Sigmoid colon (tissue), 4 donors: Measurements from ENCODE around the gene PTPRT.

ENCODE experiments used
- POLR2A ChIP-seq, 2 donors: fragments of 450-650 bp; IDR thresholded peaks; one replicate each; pipeline ENCODE4 v1.6.1; 2016; ENCODE audit warnings: antibody characterized with exemption in 2 of 2, mild to moderate bottlenecking in 2 of 2, moderate library complexity in 2 of 2
- POLR2AphosphoS5 ChIP-seq, 4 donors: sonication (generic); formaldehyde crosslinking; IDR thresholded peaks; one replicate each; pipeline ENCODE4 v1.6.1; 2017; ENCODE audit warnings: antibody characterized with exemption in 4 of 4
- TF ChIP-seq, protein P1 (sequence below), 4 experiments: fragments of 450-650 bp in 3 of 4; fragments of 200-600 bp in 1 of 4; IDR thresholded peaks; one replicate each; pipeline ENCODE4 v1.5.1; 2016 to 2019; ENCODE audit warnings: antibody characterized with exemption in 4 of 4, mild to moderate bottlenecking in 3 of 4, moderate library complexity in 2 of 4

DNA sequence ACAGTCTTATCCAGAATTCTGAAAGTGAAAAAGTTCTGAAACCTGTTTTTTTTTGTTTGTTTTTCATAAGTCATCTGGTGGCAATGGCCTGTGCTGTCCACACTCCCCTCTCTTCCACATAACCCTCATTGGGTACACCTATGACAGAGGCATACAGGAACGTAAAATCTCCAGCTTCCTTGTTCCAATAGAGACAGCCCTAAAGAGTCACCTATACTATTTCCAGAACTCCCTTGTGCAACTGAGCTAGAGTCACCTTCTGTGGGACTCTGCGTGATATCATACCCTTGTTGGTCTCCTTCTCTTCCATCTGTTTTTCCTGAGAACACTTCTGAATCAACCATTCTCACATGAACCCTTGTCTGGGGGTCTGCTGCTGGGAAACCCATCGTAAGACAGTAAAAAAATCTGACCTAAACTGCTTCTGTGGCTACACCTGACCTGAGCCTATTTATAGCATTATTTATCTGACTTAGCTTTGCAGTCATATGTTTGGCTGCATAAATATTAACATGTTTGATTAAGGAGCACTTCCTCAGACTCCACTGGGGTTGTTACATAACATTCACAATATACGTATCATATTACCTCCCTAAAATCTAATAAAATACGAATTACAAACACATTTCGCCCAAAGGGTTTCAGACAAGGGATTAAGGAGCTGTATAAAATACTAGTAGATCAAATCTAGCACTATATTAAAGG is 151.9 kb downstream of the PTPRT start:
- TF ChIP-seq, protein P1, sequence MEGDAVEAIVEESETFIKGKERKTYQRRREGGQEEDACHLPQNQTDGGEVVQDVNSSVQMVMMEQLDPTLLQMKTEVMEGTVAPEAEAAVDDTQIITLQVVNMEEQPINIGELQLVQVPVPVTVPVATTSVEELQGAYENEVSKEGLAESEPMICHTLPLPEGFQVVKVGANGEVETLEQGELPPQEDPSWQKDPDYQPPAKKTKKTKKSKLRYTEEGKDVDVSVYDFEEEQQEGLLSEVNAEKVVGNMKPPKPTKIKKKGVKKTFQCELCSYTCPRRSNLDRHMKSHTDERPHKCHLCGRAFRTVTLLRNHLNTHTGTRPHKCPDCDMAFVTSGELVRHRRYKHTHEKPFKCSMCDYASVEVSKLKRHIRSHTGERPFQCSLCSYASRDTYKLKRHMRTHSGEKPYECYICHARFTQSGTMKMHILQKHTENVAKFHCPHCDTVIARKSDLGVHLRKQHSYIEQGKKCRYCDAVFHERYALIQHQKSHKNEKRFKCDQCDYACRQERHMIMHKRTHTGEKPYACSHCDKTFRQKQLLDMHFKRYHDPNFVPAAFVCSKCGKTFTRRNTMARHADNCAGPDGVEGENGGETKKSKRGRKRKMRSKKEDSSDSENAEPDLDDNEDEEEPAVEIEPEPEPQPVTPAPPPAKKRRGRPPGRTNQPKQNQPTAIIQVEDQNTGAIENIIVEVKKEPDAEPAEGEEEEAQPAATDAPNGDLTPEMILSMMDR (IDR thresholded peaks at IDR 0.05) = no peak
- no peak for TF ChIP-seq POLR2AphosphoS5 (IDR thresholded peaks at IDR 0.05)
- no peak for TF ChIP-seq POLR2A (IDR thresholded peaks at IDR 0.05)
